Dermis blood vessel endothelial cell (primary cell): ENCODE measurements around the gene ANKRD45. TPM values are rescaled to one million over a fixed set of nuclear protein-coding genes. Genes with fewer than 3 reads are reported as not detected.
"Not testable (repeated sequence)": the region's sequence is repeated elsewhere in the genome, so short reads cannot be mapped to it uniquely, and the experiment has no call there.

ENCODE experiments used
- DNase-seq: peaks from one replicate; pipeline ENCODE4 v3.0.0; 2010
- total RNA-seq: library from RNA; depleted of rRNA; stranded (reverse); fragments of >200 nt; gene quantifications from 2 replicates; pipeline ENCODE4 v1.2.3, GENCODE V29; 2014

ANKRD45 gene
- total RNA-seq, 1 donor from 2014 or later, result 0.17 TPM

DNA sequence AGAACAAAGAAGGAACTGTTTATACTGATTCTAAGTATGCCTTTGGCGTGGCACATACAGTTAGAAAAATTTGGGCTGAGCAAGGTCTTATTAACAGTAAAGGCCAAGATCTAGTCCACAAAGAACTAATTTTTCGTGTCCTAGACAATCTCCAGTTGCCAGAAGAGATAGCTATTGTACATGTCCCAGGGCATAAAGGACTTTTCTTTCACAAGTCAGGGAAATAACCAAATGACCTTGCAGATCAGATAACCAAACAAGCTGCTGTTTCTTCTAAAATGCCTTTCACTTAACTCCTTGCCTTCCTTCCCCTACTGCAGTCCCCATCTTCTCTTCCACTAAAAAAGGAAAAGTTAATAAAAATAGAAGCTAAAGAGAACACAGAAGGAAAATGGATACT lies 30.5 kb downstream of the ANKRD45 start:
- no peak for DNase-seq

GRCh38 chr1:173638043-173639021 lies 31.3 kb downstream of the ANKRD45 start:
- DNase-seq, result no peak

DNA sequence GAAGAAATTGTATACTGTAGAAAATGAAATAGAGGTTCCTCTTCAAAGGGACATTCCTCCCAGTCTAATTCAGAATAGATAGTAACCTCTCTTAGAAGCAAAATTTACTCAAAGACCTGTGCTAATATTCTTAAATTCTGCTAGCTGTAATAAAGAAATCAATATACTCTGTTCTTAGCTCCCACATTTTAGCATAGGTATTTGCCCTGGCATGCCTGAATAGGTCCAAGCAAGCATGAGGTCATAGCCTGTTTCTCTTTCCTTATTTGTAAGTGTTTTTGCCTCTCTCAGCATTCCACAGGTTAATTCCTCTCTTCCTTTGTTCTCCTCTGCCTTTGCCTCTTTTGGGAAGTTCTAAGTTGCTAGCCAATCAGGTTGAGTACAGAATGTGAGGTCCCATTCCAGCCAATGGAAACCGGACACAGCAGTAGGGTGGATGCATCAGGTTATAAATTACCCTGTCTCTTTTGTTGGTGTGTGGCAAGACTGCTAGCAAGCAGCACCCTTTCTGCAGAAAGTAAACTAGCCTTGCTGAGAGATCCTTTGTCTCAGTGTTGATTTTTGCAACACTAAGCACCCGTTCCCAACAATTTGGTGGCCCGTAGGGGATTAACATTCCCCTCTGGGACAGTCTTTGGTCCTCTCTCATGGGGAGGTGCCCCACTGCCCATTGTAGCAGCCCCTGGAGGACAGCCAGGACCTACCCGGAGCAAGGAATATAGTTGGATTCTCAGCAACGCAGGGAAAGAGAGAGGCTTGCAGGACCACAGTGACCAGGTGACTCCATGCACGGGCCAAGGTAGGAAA lies 32.2 kb downstream of the ANKRD45 start:
- not testable (repeated sequence) for DNase-seq

DNA sequence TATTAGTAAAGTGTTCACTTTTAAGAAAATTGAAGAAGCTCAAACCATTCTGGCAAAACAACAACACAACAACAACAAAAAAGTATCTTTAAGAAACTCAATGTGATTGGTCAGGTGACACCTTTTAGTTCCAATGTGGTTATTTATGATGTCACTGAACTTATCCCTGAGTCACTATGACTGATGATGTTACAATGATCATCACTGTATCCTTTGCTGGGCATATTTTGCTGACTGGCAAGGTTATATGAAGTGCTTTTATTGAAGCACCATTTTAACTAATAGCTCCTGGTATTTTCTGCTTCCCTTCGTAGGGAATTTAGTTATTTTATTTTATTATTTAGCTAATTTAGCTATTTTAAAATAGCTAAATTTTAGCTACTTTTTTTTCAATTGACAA lies 34.5 kb downstream of the ANKRD45 start, which contains the start of gene TEX50:
TSS of gene TEX50 (plus strand) at position 223 of the 400 bp plus-strand sequence. CDS start 184 bp downstream, outside the sequence.
- DNase-seq, result no peak

GRCh38 chr1:173628888-173629287 lies 40.8 kb downstream of the ANKRD45 start:
- peak; percentile 3 for DNase-seq

- no peak for DNase-seq
Measured at GRCh38 chr1:173627269-173627668, 42.4 kb downstream of the ANKRD45 start.

- DNase-seq, result no peak
Measured at GRCh38 chr1:173616859-173617258, 52.8 kb downstream of the ANKRD45 start.

DNA sequence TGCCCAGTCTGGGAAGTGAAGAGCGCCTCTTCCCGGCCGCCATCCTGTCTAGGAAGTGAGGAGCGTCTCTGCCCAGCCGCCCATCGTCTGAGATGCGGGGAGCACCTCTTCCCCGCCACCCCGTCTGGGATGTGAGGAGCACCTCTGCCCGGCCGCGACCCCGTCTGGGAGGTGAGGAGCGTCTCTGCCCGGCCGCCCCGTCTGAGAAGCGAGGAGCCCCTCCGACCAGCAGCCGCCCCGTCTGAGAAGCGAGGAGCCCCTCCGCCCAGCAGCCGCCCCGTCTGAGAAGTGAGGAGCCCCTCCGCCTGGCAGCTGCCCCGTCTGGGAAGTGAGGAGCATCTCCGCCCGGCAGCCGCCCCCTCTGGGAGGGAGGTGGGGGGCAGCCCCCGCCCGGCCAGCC lies 56.6 kb downstream of the ANKRD45 start:
- DNase-seq, result not testable (repeated sequence)

GRCh38 chr1:173608503-173609216 lies 61.0 kb downstream of the ANKRD45 start:
- no peak for DNase-seq

DNA sequence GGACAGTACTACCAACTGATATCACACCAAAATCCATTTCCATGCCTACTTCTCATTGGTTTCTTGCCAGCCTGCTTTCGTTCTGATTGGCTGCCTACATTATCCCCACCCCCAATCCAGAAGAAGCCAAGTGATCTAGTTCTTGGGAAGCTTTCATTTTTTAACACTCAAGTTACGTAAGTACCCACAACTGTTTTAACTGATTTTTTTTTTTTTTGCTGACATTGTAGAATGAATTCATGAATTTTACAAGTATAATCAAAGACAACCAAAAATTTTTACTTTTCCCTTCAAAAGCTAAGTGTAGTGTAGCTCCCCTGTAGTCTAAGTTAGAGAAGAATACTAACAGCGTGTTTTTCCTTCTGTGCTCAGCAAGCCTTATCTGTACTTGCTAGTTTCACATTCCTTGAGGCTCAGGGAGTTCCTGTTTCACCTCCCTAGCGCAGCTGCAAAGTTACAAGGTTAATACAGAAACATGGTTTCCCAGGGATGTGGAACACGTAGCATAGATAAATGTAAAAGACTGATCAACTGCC lies 66.5 kb downstream of the ANKRD45 start, which contains the start of gene SLC9C2:
TSS of gene SLC9C2 (minus strand) at position 17 of the 536 bp plus-strand sequence. CDS start 1,296 bp downstream, outside the sequence.
- DNase-seq, result peak; percentile 66

DNA sequence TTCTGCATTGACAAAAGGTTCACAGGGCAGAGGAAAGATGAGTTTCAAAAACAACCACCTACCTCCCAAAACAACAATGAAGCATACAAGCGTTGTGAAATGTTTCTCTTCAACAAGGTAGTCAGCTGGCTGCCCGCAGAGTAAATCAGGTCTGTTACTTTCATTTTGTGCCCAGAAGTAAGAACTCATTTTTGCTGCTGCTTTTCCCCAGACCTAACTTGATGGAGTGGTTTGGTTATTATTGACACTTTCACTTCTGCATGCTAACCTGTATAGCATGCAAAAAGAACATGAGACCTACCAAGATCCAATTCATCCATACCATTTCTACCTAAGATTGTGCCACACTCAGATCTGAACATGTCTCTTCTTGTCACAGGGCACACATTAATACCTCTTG lies 68.1 kb downstream of the ANKRD45 start:
- no peak for DNase-seq

GRCh38 chr1:173596097-173596825 lies 73.4 kb downstream of the ANKRD45 start:
- DNase-seq, result no peak

DNA sequence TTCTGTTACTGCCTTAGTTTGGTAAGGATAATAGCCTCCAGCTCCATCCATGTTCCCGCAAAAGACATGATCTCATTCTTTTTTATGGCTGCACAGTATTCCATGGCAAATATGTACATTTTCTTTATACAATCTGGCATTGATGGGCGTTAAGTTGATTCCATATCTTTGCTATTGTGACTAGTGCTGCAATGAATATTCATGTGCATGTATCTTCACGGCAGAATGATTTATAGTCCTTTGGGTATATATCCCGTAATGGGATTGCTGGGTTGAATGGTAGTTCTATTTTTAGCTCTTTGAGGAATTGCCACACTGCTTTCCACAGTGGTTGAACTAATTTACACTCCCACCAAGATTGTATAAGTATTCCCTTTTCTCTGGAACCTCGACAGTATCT lies 78.5 kb downstream of the ANKRD45 start:
- DNase-seq, result not testable (repeated sequence)

- peak; percentile 16 for DNase-seq
Measured at GRCh38 chr1:173590557-173590956, 79.1 kb downstream of the ANKRD45 start.

GRCh38 chr1:173581383-173582079 lies 88.1 kb downstream of the ANKRD45 start:
- DNase-seq, result no peak

GRCh38 chr1:173580658-173581057 lies 89.0 kb downstream of the ANKRD45 start:
- DNase-seq, result no peak

GRCh38 chr1:173580071-173580470 lies 89.6 kb downstream of the ANKRD45 start:
- no peak for DNase-seq

GRCh38 chr1:173573596-173573995 lies 96.1 kb downstream of the ANKRD45 start:
- DNase-seq, result no peak

GRCh38 chr1:173572201-173572873 lies 97.3 kb downstream of the ANKRD45 start:
- no peak for DNase-seq

GRCh38 chr1:173570370-173571007 lies 99.2 kb downstream of the ANKRD45 start:
- no peak for DNase-seq
